ENCODE data around the gene FBXL19. TPM values are rescaled to one million over a fixed set of nuclear protein-coding genes. Genes with fewer than 3 reads are reported as not detected.

Gene FBXL19
- total and polyA plus RNA-seq, 2 of the 13 experiments (the other 11 are each of a cell fraction or from before 2014, with no cell fraction given), result 6.0 to 13.7 TPM

DNA sequence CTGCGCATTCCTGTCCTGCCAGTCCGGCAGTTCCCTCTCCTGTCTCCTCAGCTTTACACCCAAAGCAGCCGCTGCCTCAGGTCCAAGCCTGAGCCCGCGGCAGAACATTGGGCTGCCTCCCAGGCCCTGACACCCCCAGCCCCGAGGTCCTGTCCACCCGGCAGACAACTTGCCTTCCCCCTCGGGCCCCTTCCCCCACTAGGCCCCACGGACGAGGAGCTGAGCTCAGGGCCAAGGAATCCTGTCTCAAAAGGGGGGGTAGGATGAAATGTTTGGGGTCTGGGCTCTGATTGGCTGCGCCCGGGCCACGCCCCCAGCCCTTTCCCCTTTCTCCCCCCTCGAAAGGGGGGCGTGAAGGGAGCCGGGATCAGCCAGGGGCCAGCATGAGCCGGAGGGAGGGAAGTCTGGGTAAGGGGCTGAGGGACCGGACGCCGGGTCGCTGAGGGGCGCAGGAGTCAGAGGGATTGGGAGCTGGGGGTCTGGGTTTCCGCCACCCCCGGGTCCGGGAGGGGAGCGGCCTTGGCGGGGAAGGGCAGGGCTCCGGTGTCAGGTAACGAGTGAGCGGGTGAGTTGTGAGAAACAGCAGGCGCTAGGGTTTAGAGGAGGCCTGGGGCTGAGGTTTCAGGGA is 27.0 kb upstream of the FBXL19 start, which contains the start of gene CTF1 (continued):
- TF ChIP-seq, protein P1, sequence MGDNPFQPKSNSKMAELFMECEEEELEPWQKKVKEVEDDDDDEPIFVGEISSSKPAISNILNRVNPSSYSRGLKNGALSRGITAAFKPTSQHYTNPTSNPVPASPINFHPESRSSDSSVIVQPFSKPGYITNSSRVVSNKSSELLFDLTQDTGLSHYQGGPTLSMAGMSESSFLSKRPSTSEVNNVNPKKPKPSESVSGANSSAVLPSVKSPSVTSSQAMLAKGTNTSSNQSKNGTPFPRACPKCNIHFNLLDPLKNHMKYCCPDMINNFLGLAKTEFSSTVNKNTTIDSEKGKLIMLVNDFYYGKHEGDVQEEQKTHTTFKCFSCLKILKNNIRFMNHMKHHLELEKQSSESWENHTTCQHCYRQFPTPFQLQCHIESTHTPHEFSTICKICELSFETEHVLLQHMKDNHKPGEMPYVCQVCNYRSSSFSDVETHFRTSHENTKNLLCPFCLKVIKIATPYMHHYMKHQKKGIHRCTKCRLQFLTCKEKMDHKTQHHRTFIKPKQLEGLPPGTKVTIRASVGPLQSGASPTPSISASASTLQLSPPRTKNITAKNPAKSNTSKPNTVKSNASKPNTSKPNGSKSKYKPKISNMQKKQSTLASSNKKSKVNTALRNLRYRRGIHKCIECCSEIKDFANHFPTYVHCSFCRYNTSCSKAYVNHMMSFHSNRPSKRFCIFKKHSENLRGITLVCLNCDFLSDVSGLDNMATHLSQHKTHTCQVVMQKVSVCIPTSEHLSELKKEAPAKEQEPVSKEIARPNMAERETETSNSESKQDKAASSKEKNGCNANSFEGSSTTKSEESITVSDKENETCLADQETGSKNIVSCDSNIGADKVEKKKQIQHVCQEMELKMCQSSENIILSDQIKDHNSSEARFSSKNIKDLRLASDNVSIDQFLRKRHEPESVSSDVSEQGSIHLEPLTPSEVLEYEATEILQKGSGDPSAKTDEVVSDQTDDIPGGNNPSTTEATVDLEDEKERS (CRISPR knock-in tag; IDR thresholded peaks at IDR 0.05), result no peak
- no peak for TF ChIP-seq ZNF746 (CRISPR knock-in tag; IDR thresholded peaks at IDR 0.05)
- no peak for TF ChIP-seq HMG20B (CRISPR knock-in tag; conservative IDR thresholded peaks at IDR 0.05)
- no peak for TF ChIP-seq ZBTB21 (CRISPR knock-in tag; IDR thresholded peaks at IDR 0.05)
- TF ChIP-seq, protein P2, sequence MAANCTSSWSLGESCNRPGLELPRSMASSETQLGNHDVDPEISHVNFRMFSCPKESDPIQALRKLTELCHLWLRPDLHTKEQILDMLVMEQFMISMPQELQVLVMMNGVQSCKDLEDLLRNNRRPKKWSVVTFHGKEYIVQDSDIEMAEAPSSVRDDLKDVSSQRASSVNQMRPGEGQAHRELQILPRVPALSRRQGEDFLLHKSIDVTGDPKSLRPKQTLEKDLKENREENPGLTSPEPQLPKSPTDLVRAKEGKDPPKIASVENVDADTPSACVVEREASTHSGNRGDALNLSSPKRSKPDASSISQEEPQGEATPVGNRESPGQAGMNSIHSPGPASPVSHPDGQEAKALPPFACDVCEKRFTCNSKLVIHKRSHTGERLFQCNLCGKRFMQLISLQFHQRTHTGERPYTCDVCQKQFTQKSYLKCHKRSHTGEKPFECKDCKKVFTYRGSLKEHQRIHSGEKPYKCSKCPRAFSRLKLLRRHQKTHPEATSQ (CRISPR knock-in tag; IDR thresholded peaks at IDR 0.05; ENCODE audit: borderline replicate concordance), result 0 out of 2 replicates have a peak, but pooled peaks have one; percentile 33
- TF ChIP-seq TARDBP (CRISPR knock-in tag; IDR thresholded peaks at IDR 0.05), result peak; percentile 58; the same call in 1 of the 2 replicates
- TF ChIP-seq, protein P3, sequence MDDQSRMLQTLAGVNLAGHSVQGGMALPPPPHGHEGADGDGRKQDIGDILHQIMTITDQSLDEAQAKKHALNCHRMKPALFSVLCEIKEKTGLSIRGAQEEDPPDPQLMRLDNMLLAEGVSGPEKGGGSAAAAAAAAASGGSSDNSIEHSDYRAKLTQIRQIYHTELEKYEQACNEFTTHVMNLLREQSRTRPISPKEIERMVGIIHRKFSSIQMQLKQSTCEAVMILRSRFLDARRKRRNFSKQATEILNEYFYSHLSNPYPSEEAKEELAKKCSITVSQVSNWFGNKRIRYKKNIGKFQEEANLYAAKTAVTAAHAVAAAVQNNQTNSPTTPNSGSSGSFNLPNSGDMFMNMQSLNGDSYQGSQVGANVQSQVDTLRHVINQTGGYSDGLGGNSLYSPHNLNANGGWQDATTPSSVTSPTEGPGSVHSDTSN (CRISPR knock-in tag; IDR thresholded peaks at IDR 0.05; ENCODE audit: borderline replicate concordance), result no peak
- TF ChIP-seq, protein P4, sequence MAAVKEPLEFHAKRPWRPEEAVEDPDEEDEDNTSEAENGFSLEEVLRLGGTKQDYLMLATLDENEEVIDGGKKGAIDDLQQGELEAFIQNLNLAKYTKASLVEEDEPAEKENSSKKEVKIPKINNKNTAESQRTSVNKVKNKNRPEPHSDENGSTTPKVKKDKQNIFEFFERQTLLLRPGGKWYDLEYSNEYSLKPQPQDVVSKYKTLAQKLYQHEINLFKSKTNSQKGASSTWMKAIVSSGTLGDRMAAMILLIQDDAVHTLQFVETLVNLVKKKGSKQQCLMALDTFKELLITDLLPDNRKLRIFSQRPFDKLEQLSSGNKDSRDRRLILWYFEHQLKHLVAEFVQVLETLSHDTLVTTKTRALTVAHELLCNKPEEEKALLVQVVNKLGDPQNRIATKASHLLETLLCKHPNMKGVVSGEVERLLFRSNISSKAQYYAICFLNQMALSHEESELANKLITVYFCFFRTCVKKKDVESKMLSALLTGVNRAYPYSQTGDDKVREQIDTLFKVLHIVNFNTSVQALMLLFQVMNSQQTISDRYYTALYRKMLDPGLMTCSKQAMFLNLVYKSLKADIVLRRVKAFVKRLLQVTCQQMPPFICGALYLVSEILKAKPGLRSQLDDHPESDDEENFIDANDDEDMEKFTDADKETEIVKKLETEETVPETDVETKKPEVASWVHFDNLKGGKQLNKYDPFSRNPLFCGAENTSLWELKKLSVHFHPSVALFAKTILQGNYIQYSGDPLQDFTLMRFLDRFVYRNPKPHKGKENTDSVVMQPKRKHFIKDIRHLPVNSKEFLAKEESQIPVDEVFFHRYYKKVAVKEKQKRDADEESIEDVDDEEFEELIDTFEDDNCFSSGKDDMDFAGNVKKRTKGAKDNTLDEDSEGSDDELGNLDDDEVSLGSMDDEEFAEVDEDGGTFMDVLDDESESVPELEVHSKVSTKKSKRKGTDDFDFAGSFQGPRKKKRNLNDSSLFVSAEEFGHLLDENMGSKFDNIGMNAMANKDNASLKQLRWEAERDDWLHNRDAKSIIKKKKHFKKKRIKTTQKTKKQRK (IDR thresholded peaks at IDR 0.05; ENCODE audit: low read length), result no peak
- TF ChIP-seq HDAC1 (CRISPR knock-in tag; IDR thresholded peaks at IDR 0.05), result 0 out of 2 replicates have a peak, but pooled peaks have one; percentile 73
- no peak for TF ChIP-seq ZNF432 (CRISPR knock-in tag; IDR thresholded peaks at IDR 0.05; ENCODE audit: borderline replicate concordance)
- TF ChIP-seq ZNF749 (CRISPR knock-in tag; IDR thresholded peaks at IDR 0.05; ENCODE audit: borderline replicate concordance), result peak; percentile 32; the same call in 1 of the 2 replicates
- TF ChIP-seq THAP11 (CRISPR knock-in tag; IDR thresholded peaks at IDR 0.05), result no peak
- peak; percentile 34; the same call in 1 of the 2 replicates for TF ChIP-seq BRCA1 (CRISPR knock-in tag; IDR thresholded peaks at IDR 0.05)
- TF ChIP-seq AGO2 (optimal IDR thresholded peaks at IDR 0.05; ENCODE audit: low read depth, low read length), result peak; percentile 45
- no peak for TF ChIP-seq FOXJ3 (CRISPR knock-in tag; IDR thresholded peaks at IDR 0.05; ENCODE audit: borderline replicate concordance)
- TF ChIP-seq, protein P5, sequence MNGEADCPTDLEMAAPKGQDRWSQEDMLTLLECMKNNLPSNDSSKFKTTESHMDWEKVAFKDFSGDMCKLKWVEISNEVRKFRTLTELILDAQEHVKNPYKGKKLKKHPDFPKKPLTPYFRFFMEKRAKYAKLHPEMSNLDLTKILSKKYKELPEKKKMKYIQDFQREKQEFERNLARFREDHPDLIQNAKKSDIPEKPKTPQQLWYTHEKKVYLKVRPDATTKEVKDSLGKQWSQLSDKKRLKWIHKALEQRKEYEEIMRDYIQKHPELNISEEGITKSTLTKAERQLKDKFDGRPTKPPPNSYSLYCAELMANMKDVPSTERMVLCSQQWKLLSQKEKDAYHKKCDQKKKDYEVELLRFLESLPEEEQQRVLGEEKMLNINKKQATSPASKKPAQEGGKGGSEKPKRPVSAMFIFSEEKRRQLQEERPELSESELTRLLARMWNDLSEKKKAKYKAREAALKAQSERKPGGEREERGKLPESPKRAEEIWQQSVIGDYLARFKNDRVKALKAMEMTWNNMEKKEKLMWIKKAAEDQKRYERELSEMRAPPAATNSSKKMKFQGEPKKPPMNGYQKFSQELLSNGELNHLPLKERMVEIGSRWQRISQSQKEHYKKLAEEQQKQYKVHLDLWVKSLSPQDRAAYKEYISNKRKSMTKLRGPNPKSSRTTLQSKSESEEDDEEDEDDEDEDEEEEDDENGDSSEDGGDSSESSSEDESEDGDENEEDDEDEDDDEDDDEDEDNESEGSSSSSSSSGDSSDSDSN (CRISPR knock-in tag; IDR thresholded peaks at IDR 0.05), result peak; percentile 20; the same call in 1 of the 2 replicates
- no peak for TF ChIP-seq ZBTB20 (CRISPR knock-in tag; IDR thresholded peaks at IDR 0.05; ENCODE audit: borderline replicate concordance, low read depth)

Measured in HepG2 (cell line).